ENCODE data around the gene INPP5A.

DNA sequence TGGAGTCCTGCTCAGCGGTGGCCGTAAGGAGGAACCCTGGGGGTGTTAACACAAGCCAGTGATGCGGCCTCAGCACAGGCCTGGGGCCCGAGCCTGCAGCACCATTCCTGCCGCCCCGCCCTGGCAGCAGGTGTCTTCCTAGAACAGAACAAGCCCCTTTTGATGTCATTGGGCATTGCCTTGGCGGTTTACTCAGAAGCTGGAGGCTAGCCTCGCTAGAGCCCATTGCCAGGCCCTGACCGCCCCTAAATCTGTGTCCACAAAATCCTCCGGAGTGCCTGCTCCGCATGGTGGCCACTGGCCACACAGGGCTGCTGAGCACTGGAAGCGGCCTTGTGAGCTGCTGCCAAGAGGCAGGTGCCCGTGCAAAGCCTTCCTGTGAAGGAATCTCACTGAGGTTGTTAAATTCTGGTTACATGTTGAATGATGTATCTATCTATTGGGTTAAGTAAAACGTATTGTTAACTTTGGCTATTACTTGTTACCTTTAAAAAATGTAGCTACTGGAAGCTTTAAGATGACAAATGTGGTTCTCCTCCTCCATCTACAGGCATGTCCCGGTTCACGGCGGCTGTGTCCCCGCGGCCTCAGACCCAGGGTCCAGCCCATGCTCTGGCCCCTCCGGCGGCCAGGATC, 1.2 kb upstream of the INPP5A start:
- TF ChIP-seq, protein P1, sequence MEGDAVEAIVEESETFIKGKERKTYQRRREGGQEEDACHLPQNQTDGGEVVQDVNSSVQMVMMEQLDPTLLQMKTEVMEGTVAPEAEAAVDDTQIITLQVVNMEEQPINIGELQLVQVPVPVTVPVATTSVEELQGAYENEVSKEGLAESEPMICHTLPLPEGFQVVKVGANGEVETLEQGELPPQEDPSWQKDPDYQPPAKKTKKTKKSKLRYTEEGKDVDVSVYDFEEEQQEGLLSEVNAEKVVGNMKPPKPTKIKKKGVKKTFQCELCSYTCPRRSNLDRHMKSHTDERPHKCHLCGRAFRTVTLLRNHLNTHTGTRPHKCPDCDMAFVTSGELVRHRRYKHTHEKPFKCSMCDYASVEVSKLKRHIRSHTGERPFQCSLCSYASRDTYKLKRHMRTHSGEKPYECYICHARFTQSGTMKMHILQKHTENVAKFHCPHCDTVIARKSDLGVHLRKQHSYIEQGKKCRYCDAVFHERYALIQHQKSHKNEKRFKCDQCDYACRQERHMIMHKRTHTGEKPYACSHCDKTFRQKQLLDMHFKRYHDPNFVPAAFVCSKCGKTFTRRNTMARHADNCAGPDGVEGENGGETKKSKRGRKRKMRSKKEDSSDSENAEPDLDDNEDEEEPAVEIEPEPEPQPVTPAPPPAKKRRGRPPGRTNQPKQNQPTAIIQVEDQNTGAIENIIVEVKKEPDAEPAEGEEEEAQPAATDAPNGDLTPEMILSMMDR (IDR thresholded peaks at IDR 0.05) = no peak
- no peak for TF ChIP-seq POLR2A (IDR thresholded peaks at IDR 0.05)

Data from upper lobe of left lung (tissue), 4 donors.